ENCODE data around the gene GPR15LG. TPM values are rescaled to one million over a fixed set of nuclear protein-coding genes. Genes with fewer than 3 reads are reported as not detected.
A peak's percentile ranks its signal among the peaks of the same experiment; 100 is the strongest.

The GPR15LG gene
- total and polyA plus RNA-seq, 2 experiments from 2014 or later: not detected

- H3K4me1 ChIP-seq (ENCODE audit: insufficient read depth): peaks cover 49% of the 10 kb centered on the region
- H3K4me3 Mint-ChIP-seq: peak overlapping the region; percentile 36; the same call in 1 of the 3 replicates
- TF ChIP-seq STAT1 (IDR thresholded peaks at IDR 0.05; ENCODE audit: unreplicated experiment): no peak
- no peak for TF ChIP-seq REST (IDR thresholded peaks at IDR 0.05; ENCODE audit: unreplicated experiment)
- no peak for TF ChIP-seq ETS1 (IDR thresholded peaks at IDR 0.05)
- no peak for TF ChIP-seq CTCF (conservative IDR thresholded peaks at IDR 0.05; ENCODE audit: low read depth in 2 of 2)
Measured at GRCh38 chr10:84164442-84164841, 9.2 kb upstream of the GPR15LG start.

GRCh38 chr10:84166620-84167288 lies 6.8 kb upstream of the GPR15LG start:
- Mint-ChIP-seq H3K4me3 (no peak overlapping the region), H3K27ac (no peak overlapping the region), H3K4me1 (peaks cover 39% of the 10 kb centered on the region), H3K27me3 (ENCODE audit: insufficient read depth, low read depth, poor library complexity) (peaks cover 4% of the 10 kb centered on the region), H3K9me3 (peaks cover 18% of the 10 kb centered on the region), H3K36me3 (ENCODE audit: low read depth) (no peaks in the 10 kb centered on the region; the same call in 2 of the 3 replicates)
- no peaks in the 10 kb centered on the region for H3K36me3 ChIP-seq (ENCODE audit: insufficient read depth)
- no peak overlapping the region for H3K4me2 ChIP-seq
- ATAC-seq: no peak
- no peak overlapping the region for H2AFZ ChIP-seq
- DNase-seq (ENCODE audit: low spot score): no peak
- H3K27ac ChIP-seq (ENCODE audit: low read depth): no peak overlapping the region
- no peaks in the 10 kb centered on the region for H3K79me2 ChIP-seq (replicated peaks; ENCODE audit: insufficient read depth)
- H3F3A ChIP-seq (replicated peaks; ENCODE audit: low read depth): no peaks in the 10 kb centered on the region
- H3K4me3 ChIP-seq: no peak overlapping the region
- no peaks in the 10 kb centered on the region for H4K20me1 ChIP-seq (replicated peaks; ENCODE audit: insufficient read depth)
- 0 out of 2 replicates have a peak, but pooled peaks cover 3% of the 10 kb centered on the region for H3K9me2 ChIP-seq (ENCODE audit: insufficient read depth)
- H3K4me1 ChIP-seq (ENCODE audit: insufficient read depth): peaks cover 33% of the 10 kb centered on the region
- no peaks in the 10 kb centered on the region for H3K27me3 ChIP-seq (ENCODE audit: insufficient read depth)
- TF ChIP-seq REST (IDR thresholded peaks at IDR 0.05; ENCODE audit: unreplicated experiment): no peak
- TF ChIP-seq POLR2AphosphoS5 (IDR thresholded peaks at IDR 0.05; ENCODE audit: low read depth): no peak

More at GRCh38 chr10:84164442-84164841, 9.2 kb upstream of the GPR15LG start:
- H3K36me3 ChIP-seq (ENCODE audit: insufficient read depth): no peaks in the 10 kb centered on the region
- Mint-ChIP-seq H3K27ac (no peak overlapping the region), H3K27me3 (ENCODE audit: insufficient read depth, low read depth, poor library complexity) (peaks cover 6% of the 10 kb centered on the region), H3K9me3 (peaks cover 18% of the 10 kb centered on the region; the same call in 2 of the 3 replicates), H3K36me3 (ENCODE audit: low read depth) (no peaks in the 10 kb centered on the region; the same call in 2 of the 3 replicates), H3K4me1 (peaks cover 60% of the 10 kb centered on the region)
- peak overlapping the region; percentile 12; the same call in 1 of the 2 replicates for H3K4me3 ChIP-seq
- 0 out of 2 replicates have a peak, but pooled peaks cover 3% of the 10 kb centered on the region for H3K9me2 ChIP-seq (ENCODE audit: insufficient read depth)
- DNase-seq (ENCODE audit: low spot score) (no peak), ATAC-seq (no peak)
- no peak overlapping the region for H2AFZ ChIP-seq
- H3F3A ChIP-seq (replicated peaks; ENCODE audit: low read depth): no peaks in the 10 kb centered on the region
- H3K4me2 ChIP-seq: peak overlapping the region; percentile 63
- H3K27ac ChIP-seq (ENCODE audit: low read depth): no peak overlapping the region
- H4K20me1 ChIP-seq (replicated peaks; ENCODE audit: insufficient read depth): no peaks in the 10 kb centered on the region
- H3K27me3 ChIP-seq (ENCODE audit: insufficient read depth): no peaks in the 10 kb centered on the region
- H3K79me2 ChIP-seq (replicated peaks; ENCODE audit: insufficient read depth): no peaks in the 10 kb centered on the region
